ENCODE measurements around the gene TMEM61. TPM values are rescaled to one million over a fixed set of nuclear protein-coding genes. Genes with fewer than 3 reads are reported as not detected.
"Not testable (repeated sequence)": the region's sequence is repeated elsewhere in the genome, so short reads cannot be mapped to it uniquely, and the experiment has no call there.

Gene TMEM61
- total and polyA plus RNA-seq, 2 donors (not counting 1 experiment from before 2014, with no cell fraction given): not detected

DNA sequence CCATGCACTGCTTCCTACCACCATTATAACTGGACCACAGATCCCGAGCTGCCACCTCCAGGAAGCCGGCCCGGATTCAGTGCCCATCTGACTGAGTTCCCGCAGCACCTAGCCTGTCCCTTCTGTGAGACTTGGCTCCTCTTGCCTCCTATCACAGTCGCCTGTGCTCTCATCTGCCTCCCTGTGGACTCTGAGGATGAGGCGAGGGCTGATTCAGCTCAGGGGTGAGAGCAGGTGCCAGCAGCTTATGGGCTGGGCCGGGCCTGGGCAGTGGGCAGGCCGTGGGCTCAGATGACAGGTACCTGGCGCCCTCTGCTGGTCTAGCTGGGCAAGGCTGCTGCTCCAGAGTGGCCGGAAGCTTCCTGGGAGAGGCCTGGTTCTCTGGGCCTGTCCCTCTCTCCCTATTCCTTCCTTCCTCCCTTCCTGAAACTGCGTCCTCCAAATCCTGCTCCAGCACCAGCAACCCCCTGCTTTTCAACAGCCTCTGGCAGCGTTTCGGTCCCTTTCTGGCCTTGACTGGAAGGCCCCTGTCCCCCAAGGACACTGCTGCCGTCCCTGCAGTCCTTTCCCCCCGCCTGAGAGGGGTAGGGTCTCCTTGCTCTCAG is 41.6 kb downstream of the TMEM61 start:
- Histone ChIP-seq H3K4me1 (ENCODE audit: control insufficient read depth, extremely low read depth, insufficient read depth, low read length) (no peaks in the 10 kb centered on the region), H3K9ac (ENCODE audit: insufficient read depth, low read length) (no peak overlapping the region), H3K9me3 (ENCODE audit: control insufficient read depth, insufficient read depth, low read depth, low read length) (no peaks in the 10 kb centered on the region), H3K79me2 (ENCODE audit: control insufficient read depth, insufficient read depth, low read length) (no peaks in the 10 kb centered on the region), H3K4me3 (replicated peaks in 1 of 4; ENCODE audit: control extremely low read depth in 1 of 4, insufficient read depth in 1 of 4, low read depth in 3 of 4, low read length in 4 of 4) (no peak overlapping the region), H4K20me1 (ENCODE audit: control insufficient read depth, extremely low read depth, insufficient read depth, low read length) (no peaks in the 10 kb centered on the region), H3K36me3 (ENCODE audit: control insufficient read depth, insufficient read depth, low read length) (no peaks in the 10 kb centered on the region), H3K27me3 (ENCODE audit: control insufficient read depth, insufficient read depth, low read length) (peaks cover 12% of the 10 kb centered on the region), H2AFZ (ENCODE audit: low read length) (peak overlapping the region; percentile 96), H3K27ac (ENCODE audit: insufficient read depth, low read length) (no peak overlapping the region), H3K4me2 (ENCODE audit: extremely low read depth, insufficient read depth, low read length) (no peak overlapping the region)
- DNase-seq (ENCODE audit: low read depth in 2 of 2): peak; percentile 84 to 85
- TF ChIP-seq, protein P1, sequence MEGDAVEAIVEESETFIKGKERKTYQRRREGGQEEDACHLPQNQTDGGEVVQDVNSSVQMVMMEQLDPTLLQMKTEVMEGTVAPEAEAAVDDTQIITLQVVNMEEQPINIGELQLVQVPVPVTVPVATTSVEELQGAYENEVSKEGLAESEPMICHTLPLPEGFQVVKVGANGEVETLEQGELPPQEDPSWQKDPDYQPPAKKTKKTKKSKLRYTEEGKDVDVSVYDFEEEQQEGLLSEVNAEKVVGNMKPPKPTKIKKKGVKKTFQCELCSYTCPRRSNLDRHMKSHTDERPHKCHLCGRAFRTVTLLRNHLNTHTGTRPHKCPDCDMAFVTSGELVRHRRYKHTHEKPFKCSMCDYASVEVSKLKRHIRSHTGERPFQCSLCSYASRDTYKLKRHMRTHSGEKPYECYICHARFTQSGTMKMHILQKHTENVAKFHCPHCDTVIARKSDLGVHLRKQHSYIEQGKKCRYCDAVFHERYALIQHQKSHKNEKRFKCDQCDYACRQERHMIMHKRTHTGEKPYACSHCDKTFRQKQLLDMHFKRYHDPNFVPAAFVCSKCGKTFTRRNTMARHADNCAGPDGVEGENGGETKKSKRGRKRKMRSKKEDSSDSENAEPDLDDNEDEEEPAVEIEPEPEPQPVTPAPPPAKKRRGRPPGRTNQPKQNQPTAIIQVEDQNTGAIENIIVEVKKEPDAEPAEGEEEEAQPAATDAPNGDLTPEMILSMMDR (conservative IDR thresholded peaks at IDR 0.05 in 1 of 2, IDR thresholded peaks at IDR 0.05 in 1 of 2; ENCODE audit: low read depth in 1 of 2, low read length in 2 of 2): peak; percentile 78 to 93
- TF ChIP-seq EZH2 (IDR thresholded peaks at IDR 0.05; ENCODE audit: low read length, missing control alignments): no peak

DNA sequence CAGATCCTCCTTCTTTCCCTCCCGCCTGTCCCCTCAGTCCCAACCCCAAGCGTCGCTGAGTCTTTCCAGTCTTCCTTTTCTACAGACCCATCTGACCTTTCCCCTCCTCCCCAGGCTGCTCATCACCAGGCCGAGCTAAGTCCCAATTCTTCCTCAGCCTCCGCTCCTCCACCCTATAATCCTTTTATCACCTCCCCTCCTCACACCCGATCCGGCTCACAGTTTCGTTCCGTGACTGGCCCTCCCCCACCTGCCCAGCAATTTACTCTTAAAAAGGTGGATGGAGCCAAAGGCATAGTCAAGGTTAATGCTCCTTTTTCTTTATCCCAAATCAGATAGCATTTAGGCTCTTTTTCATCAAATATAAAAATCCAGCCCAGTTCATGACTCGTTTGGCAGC is 43.7 kb downstream of the TMEM61 start:
- not testable (repeated sequence) for DNase-seq (ENCODE audit: low read depth in 2 of 2); H3K27ac ChIP-seq (ENCODE audit: insufficient read depth, low read length); H3K4me2 ChIP-seq (ENCODE audit: extremely low read depth, insufficient read depth, low read length); H3K9me3 ChIP-seq (ENCODE audit: control insufficient read depth, insufficient read depth, low read depth, low read length); H3K9ac ChIP-seq (ENCODE audit: insufficient read depth, low read length); H3K4me3 ChIP-seq (replicated peaks in 1 of 4; ENCODE audit: control extremely low read depth in 1 of 4, insufficient read depth in 1 of 4, low read depth in 3 of 4, low read length in 4 of 4); H4K20me1 ChIP-seq (ENCODE audit: control insufficient read depth, extremely low read depth, insufficient read depth, low read length); H3K27me3 ChIP-seq (ENCODE audit: control insufficient read depth, insufficient read depth, low read length); H3K79me2 ChIP-seq (ENCODE audit: control insufficient read depth, insufficient read depth, low read length); H3K4me1 ChIP-seq (ENCODE audit: control insufficient read depth, extremely low read depth, insufficient read depth, low read length); H2AFZ ChIP-seq (ENCODE audit: low read length); H3K36me3 ChIP-seq (ENCODE audit: control insufficient read depth, insufficient read depth, low read length)

DNA sequence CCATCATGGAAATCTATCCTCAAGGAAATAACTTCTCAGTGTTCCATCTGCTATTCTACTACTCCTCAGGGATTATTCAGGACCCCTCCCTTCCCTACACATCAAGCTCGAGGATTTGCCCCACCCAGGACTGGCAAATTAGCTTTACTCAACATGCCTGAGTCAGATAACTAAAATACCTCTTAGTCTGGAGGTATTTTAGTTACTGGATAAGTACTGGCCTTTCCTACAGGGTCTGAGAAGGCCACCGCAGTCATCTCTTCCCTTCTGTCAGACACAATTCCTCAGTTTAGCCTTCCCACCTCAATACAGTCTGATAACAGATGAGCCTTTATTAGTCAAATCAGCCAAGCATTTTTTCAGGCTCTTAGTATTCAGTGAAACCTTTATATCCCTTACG is 46.3 kb downstream of the TMEM61 start:
- not testable (repeated sequence) for H3K4me3 ChIP-seq (replicated peaks in 1 of 4; ENCODE audit: control extremely low read depth in 1 of 4, insufficient read depth in 1 of 4, low read depth in 3 of 4, low read length in 4 of 4); H4K20me1 ChIP-seq (ENCODE audit: control insufficient read depth, extremely low read depth, insufficient read depth, low read length); H3K4me2 ChIP-seq (ENCODE audit: extremely low read depth, insufficient read depth, low read length); H3K27me3 ChIP-seq (ENCODE audit: control insufficient read depth, insufficient read depth, low read length); H3K4me1 ChIP-seq (ENCODE audit: control insufficient read depth, extremely low read depth, insufficient read depth, low read length); H3K9ac ChIP-seq (ENCODE audit: insufficient read depth, low read length); H3K27ac ChIP-seq (ENCODE audit: insufficient read depth, low read length); DNase-seq (ENCODE audit: low read depth in 2 of 2); H3K79me2 ChIP-seq (ENCODE audit: control insufficient read depth, insufficient read depth, low read length); H3K36me3 ChIP-seq (ENCODE audit: control insufficient read depth, insufficient read depth, low read length); H3K9me3 ChIP-seq (ENCODE audit: control insufficient read depth, insufficient read depth, low read depth, low read length); H2AFZ ChIP-seq (ENCODE audit: low read length)

DNA sequence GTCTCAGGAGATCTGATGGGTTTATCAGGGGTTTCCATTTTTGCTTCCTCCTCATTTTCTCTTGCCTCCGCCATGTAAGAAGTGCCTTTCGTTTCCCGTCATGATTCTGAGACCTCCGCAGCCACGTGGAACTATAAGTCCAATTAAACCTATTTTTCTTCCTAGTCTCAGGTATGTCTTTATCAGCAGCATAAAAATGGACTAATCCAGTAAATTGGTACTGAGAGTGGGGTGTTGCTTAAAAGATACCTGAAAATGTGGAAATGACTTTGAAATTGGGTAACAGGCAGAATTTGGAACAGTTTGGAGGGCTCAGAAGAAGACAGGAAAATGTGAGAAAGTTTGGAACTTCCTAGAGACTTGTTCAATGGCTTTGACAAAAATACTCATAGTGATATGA is 50.7 kb downstream of the TMEM61 start:
- not testable (repeated sequence) for H3K36me3 ChIP-seq (ENCODE audit: control insufficient read depth, insufficient read depth, low read length); H4K20me1 ChIP-seq (ENCODE audit: control insufficient read depth, extremely low read depth, insufficient read depth, low read length); H3K4me1 ChIP-seq (ENCODE audit: control insufficient read depth, extremely low read depth, insufficient read depth, low read length); H3K9ac ChIP-seq (ENCODE audit: insufficient read depth, low read length); H3K4me2 ChIP-seq (ENCODE audit: extremely low read depth, insufficient read depth, low read length); H3K4me3 ChIP-seq (replicated peaks in 1 of 4; ENCODE audit: control extremely low read depth in 1 of 4, insufficient read depth in 1 of 4, low read depth in 3 of 4, low read length in 4 of 4); H3K27ac ChIP-seq (ENCODE audit: insufficient read depth, low read length); H2AFZ ChIP-seq (ENCODE audit: low read length); H3K79me2 ChIP-seq (ENCODE audit: control insufficient read depth, insufficient read depth, low read length); H3K9me3 ChIP-seq (ENCODE audit: control insufficient read depth, insufficient read depth, low read depth, low read length); DNase-seq (ENCODE audit: low read depth in 2 of 2)
- peaks cover 26% of the 10 kb centered on the region for H3K27me3 ChIP-seq (ENCODE audit: control insufficient read depth, insufficient read depth, low read length)
